Colonic mucosa (tissue), 4 donors: ENCODE data around the gene C17orf114.
A peak's percentile ranks its signal among the peaks of the same experiment; 100 is the strongest.

Source experiments
- DNase-seq: peaks from one replicate; pipeline ENCODE4 v3.0.0-alpha.2; 2020
- H3K27ac ChIP-seq: fragments of 200-600 bp; one replicate; pipeline ENCODE4 v1.8.0; 2021
- H3K27me3 ChIP-seq: fragments of 200-600 bp; one replicate; pipeline ENCODE4 v1.8.0; 2021
- H3K36me3 ChIP-seq: fragments of 200-600 bp; one replicate; pipeline ENCODE4 v1.8.0; 2021
- H3K4me1 ChIP-seq: fragments of 200-600 bp; one replicate; pipeline ENCODE4 v1.8.0; 2021; ENCODE audit warnings: mild to moderate bottlenecking
- H3K4me3 ChIP-seq: fragments of 200-600 bp; one replicate; pipeline ENCODE4 v1.8.0; 2021
- H3K9ac ChIP-seq, 2 donors: one replicate each; pipeline ENCODE4 v1.7.0; 2013; ENCODE audit warnings: control low read depth in 2 of 2, low read depth in 2 of 2, low read length in 2 of 2
- H3K9me3 ChIP-seq: fragments of 200-600 bp; one replicate; pipeline ENCODE4 v1.8.0; 2021
- CTCF ChIP-seq: fragments of 200-600 bp; IDR thresholded peaks from one replicate; pipeline ENCODE4 v1.8.0; 2022; ENCODE audit warnings: antibody characterized with exemption, mild to moderate bottlenecking
- intact Hi-C: fragments of 100-400 bp; cut with DNase I; formaldehyde crosslinking; loops from one replicate; pipeline ENCODE4 v1.14.1; 2022
- donor health status: healthy.
- donor health status: DM: no; HTN: no; CAD: no.
- donor health status: DM: no; HTN: no; CAD: no.

Gene C17orf114

GRCh38 chr17:4772235-4772613 lies 29.9 kb downstream of the C17orf114 start:
- Histone ChIP-seq H3K9ac (peak overlapping the region in 1 of 2 donors; percentile 81), H3K4me1 (no peaks in the 10 kb centered on the region), H3K4me3 (no peak overlapping the region), H3K36me3 (no peaks in the 10 kb centered on the region), H3K27me3 (no peaks in the 10 kb centered on the region), H3K27ac (peak overlapping the region; percentile 71), H3K9me3 (no peaks in the 10 kb centered on the region)
- DNase-seq = peak; percentile 74
- intact Hi-C loops = no loop called here
- no peak for TF ChIP-seq CTCF

- peak within 1 kb of the TSS; percentile 71 for H3K27ac ChIP-seq
Observed at GRCh38 chr17:4771519-4772234, 30.5 kb downstream of the C17orf114 start, which contains the start of gene TM4SF5. Gene TM4SF5, plus strand, starts transcription at chr17:4771886. Its CDS starts 37 bp downstream, at chr17:4771923.

GRCh38 chr17:4769628-4770027 lies 32.5 kb downstream of the C17orf114 start:
- Histone ChIP-seq H3K4me3 (no peak overlapping the region), H3K27ac (no peak overlapping the region), H3K27me3 (no peaks in the 10 kb centered on the region), H3K36me3 (no peaks in the 10 kb centered on the region), H3K9ac (no peak overlapping the region), H3K4me1 (no peaks in the 10 kb centered on the region), H3K9me3 (no peaks in the 10 kb centered on the region)
- intact Hi-C loops = no loop called here
- TF ChIP-seq CTCF = no peak
- no peak for DNase-seq

More at GRCh38 chr17:4771519-4772234, 30.5 kb downstream of the C17orf114 start, which contains the start of gene TM4SF5:
- peak within 1 kb of the TSS in 1 of 2 donors; percentile 81 for H3K9ac ChIP-seq
- no peaks in the 10 kb centered on the region for H3K9me3 ChIP-seq
- H3K27me3 ChIP-seq = no peaks in the 10 kb centered on the region
- DNase-seq = peak; percentile 92
- H3K4me1 ChIP-seq = no peaks in the 10 kb centered on the region
- TF ChIP-seq CTCF = no peak
- no peak within 1 kb of the TSS for H3K4me3 ChIP-seq
- intact Hi-C loops = no loop called here
- no peaks in the 10 kb centered on the region for H3K36me3 ChIP-seq

- Histone ChIP-seq H3K36me3 (no peaks in the 10 kb centered on the region), H3K27ac (no peak overlapping the region), H3K9ac (no peak overlapping the region), H3K4me3 (no peak overlapping the region), H3K27me3 (no peaks in the 10 kb centered on the region), H3K9me3 (no peaks in the 10 kb centered on the region), H3K4me1 (no peaks in the 10 kb centered on the region)
- intact Hi-C loops = no loop called here
- no peak for TF ChIP-seq CTCF
- no peak for DNase-seq
Observed at GRCh38 chr17:4768298-4768697, 33.8 kb downstream of the C17orf114 start.

GRCh38 chr17:4766723-4767122 lies 35.4 kb downstream of the C17orf114 start:
- no peak for DNase-seq
- Histone ChIP-seq H3K9me3 (no peaks in the 10 kb centered on the region), H3K27ac (no peak overlapping the region), H3K27me3 (no peaks in the 10 kb centered on the region), H3K36me3 (no peaks in the 10 kb centered on the region), H3K4me1 (no peaks in the 10 kb centered on the region), H3K4me3 (no peak overlapping the region), H3K9ac (no peak overlapping the region)
- intact Hi-C loops = no loop called here
- no peak for TF ChIP-seq CTCF
